ENCODE measurements around the gene SESTD1. TPM values are rescaled to one million over a fixed set of nuclear protein-coding genes. Genes with fewer than 3 reads are reported as not detected.

SESTD1 gene
- total and polyA plus RNA-seq, 2 experiments from 2014 or later, result 12.6 to 21.6 TPM

- H3K27ac ChIP-seq (ENCODE audit: low read depth), result no peak overlapping the region
- no peak for TF ChIP-seq CREB1 (CRISPR knock-in tag; IDR thresholded peaks at IDR 0.05; ENCODE audit: low read depth)
- TF ChIP-seq EZH2phosphoT487 (IDR thresholded peaks at IDR 0.05; ENCODE audit: unreplicated experiment), result no peak
- no peak for TF ChIP-seq STAT1 (IDR thresholded peaks at IDR 0.05; ENCODE audit: unreplicated experiment)
- TF ChIP-seq ZNF462 (CRISPR knock-in tag; IDR thresholded peaks at IDR 0.05), result no peak
- TF ChIP-seq ZNF331 (CRISPR knock-in tag; IDR thresholded peaks at IDR 0.05; ENCODE audit: low read depth), result no peak
- TF ChIP-seq POLR2AphosphoS5 (IDR thresholded peaks at IDR 0.05; ENCODE audit: low read depth), result no peak
- no peak for TF ChIP-seq CTCF (conservative IDR thresholded peaks at IDR 0.05; ENCODE audit: low read depth in 2 of 2)
- no peak for TF ChIP-seq ZNF114 (CRISPR knock-in tag; IDR thresholded peaks at IDR 0.05)
- no peak for TF ChIP-seq NANOG (IDR thresholded peaks at IDR 0.05; ENCODE audit: borderline replicate concordance)
- no peak for TF ChIP-seq EZH2 (IDR thresholded peaks at IDR 0.05; ENCODE audit: low read depth, unreplicated experiment)
- no peak for TF ChIP-seq JUNB (IDR thresholded peaks at IDR 0.05; ENCODE audit: unreplicated experiment)
- no peak for TF ChIP-seq REST (IDR thresholded peaks at IDR 0.05; ENCODE audit: unreplicated experiment)
- Mint-ChIP-seq H3K4me1 (no peaks in the 10 kb centered on the region; the same call in 2 of the 3 replicates), H3K9me3 (no peaks in the 10 kb centered on the region), H3K27me3 (ENCODE audit: insufficient read depth, low read depth, poor library complexity) (no peaks in the 10 kb centered on the region), H3K27ac (peak overlapping the region; percentile 20; the same call in 1 of the 2 replicates), H3K36me3 (ENCODE audit: low read depth) (peaks cover 2% of the 10 kb centered on the region; the same call in 2 of the 3 replicates), H3K4me3 (no peak overlapping the region)
- H3F3A ChIP-seq (replicated peaks; ENCODE audit: low read depth), result no peaks in the 10 kb centered on the region
- ATAC-seq, result no peak
- no peaks in the 10 kb centered on the region for H4K20me1 ChIP-seq (replicated peaks; ENCODE audit: insufficient read depth)
- no peaks in the 10 kb centered on the region for H3K9me2 ChIP-seq (ENCODE audit: insufficient read depth)
- no peaks in the 10 kb centered on the region for H3K36me3 ChIP-seq (ENCODE audit: insufficient read depth)
- H3K4me3 ChIP-seq, result no peak overlapping the region
- DNase-seq (ENCODE audit: low spot score), result no peak
- no peak overlapping the region for H2AFZ ChIP-seq
- H3K4me2 ChIP-seq, result no peak overlapping the region
- H3K79me2 ChIP-seq (replicated peaks; ENCODE audit: insufficient read depth), result no peaks in the 10 kb centered on the region
- no peaks in the 10 kb centered on the region for H3K4me1 ChIP-seq (ENCODE audit: insufficient read depth)
- no peaks in the 10 kb centered on the region for H3K27me3 ChIP-seq (ENCODE audit: insufficient read depth)
Observed at GRCh38 chr2:179106342-179106675, 158.3 kb downstream of the SESTD1 start.
